Activated CD4-positive, alpha-beta T cell treated with anti-CD3 and anti-CD28 coated beads for 1 hour (primary cell): ENCODE results near the gene PRKAG3.
"Not testable (repeated sequence)": the region's sequence is repeated elsewhere in the genome, so short reads cannot be mapped to it uniquely, and the experiment has no call there.

Experiments used
- DNase-seq: peaks from one replicate; pipeline ENCODE4 v3.0.0-alpha.2; 2020

The PRKAG3 gene

GRCh38 chr2:218861645-218862318 lies 30.2 kb upstream of the PRKAG3 start:
- no peak for DNase-seq

GRCh38 chr2:218860950-218861381 lies 29.4 kb upstream of the PRKAG3 start:
- DNase-seq = no peak

GRCh38 chr2:218859988-218860831 lies 28.6 kb upstream of the PRKAG3 start:
- DNase-seq = peak; percentile 6

- no peak for DNase-seq
Observed at GRCh38 chr2:218859556-218859987, 28.0 kb upstream of the PRKAG3 start, which contains the start of gene WNT6. WNT6 (plus strand) TSS chr2:218859805; CDS start chr2:218860038, 233 bp downstream.

GRCh38 chr2:218858671-218859555 lies 27.3 kb upstream of the PRKAG3 start:
- no peak for DNase-seq

GRCh38 chr2:218858138-218858445 lies 26.5 kb upstream of the PRKAG3 start:
- DNase-seq = no peak

- DNase-seq = no peak
Observed at GRCh38 chr2:218857371-218858137, 26.0 kb upstream of the PRKAG3 start.

GRCh38 chr2:218856896-218857243 lies 25.3 kb upstream of the PRKAG3 start:
- no peak for DNase-seq

GRCh38 chr2:218856167-218856895 lies 24.7 kb upstream of the PRKAG3 start:
- no peak for DNase-seq

GRCh38 chr2:218855305-218856166 lies 23.9 kb upstream of the PRKAG3 start:
- no peak for DNase-seq

- DNase-seq = no peak
Observed at GRCh38 chr2:218854860-218855259, 23.3 kb upstream of the PRKAG3 start.

GRCh38 chr2:218853766-218854165 lies 22.2 kb upstream of the PRKAG3 start:
- no peak for DNase-seq

GRCh38 chr2:218852911-218853667 lies 21.5 kb upstream of the PRKAG3 start:
- peak; percentile 55 for DNase-seq

GRCh38 chr2:218851286-218851685 lies 19.7 kb upstream of the PRKAG3 start:
- DNase-seq = no peak

- DNase-seq = no peak
Observed at GRCh38 chr2:218850796-218851195, 19.2 kb upstream of the PRKAG3 start.

GRCh38 chr2:218849721-218850120 lies 18.1 kb upstream of the PRKAG3 start:
- no peak for DNase-seq

- not testable (repeated sequence) for DNase-seq
Observed at GRCh38 chr2:218846963-218847362, 15.4 kb upstream of the PRKAG3 start.

GRCh38 chr2:218844334-218844733 lies 12.7 kb upstream of the PRKAG3 start:
- DNase-seq = not testable (repeated sequence)

- DNase-seq = no peak
Observed at GRCh38 chr2:218839888-218840287, 8.3 kb upstream of the PRKAG3 start.

GRCh38 chr2:218839430-218839829 lies 7.8 kb upstream of the PRKAG3 start:
- DNase-seq = no peak
